Activated CD8-positive, alpha-beta memory T cell treated with anti-CD3 and anti-CD28 coated beads, Interleukin-2, amount 50 U/mL, for 48 hours (primary cell): ENCODE results near the gene MYO5B.

Source experiments
- DNase-seq: peaks from one replicate; pipeline ENCODE4 v3.0.0-alpha.2; 2020

MYO5B gene

DNA sequence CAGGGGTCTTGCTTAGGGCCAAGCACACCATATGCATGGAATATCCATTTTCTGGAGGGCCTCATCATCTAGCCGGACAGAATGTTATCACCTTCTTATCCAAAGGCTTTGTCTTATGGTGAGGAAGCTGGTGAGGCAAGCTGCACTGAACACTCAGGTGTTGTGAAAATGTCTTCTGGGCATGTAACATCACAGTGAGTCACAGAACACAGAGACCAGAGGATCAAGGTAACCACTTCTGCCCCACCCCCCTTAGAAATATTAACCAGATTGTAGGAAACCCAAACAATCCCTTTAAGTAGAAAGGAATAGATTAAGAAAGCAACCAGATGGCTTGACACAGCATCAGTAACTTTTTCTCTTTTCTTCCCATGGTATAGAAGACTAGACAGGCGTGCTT, 51.1 kb downstream of the MYO5B start:
- no peak for DNase-seq

DNA sequence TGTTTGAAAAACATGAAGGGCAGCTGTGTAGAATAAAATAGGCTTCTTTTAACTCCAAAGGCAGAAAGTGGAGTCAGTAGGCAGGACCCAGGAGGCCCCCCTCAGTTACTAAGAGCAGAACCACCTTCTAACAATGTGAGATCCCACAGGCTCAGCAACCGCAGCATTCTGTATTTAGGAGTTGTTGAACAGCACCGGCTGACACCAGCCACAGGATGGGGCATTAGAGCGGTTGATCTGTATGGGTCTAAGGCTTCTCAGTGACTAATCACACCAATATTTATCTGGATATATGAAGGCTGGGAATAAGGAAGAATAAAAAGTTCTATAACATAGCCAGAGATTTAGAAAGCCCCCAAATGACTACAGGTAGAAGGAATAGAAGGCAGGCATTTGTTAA, 51.7 kb downstream of the MYO5B start:
- DNase-seq: no peak

DNA sequence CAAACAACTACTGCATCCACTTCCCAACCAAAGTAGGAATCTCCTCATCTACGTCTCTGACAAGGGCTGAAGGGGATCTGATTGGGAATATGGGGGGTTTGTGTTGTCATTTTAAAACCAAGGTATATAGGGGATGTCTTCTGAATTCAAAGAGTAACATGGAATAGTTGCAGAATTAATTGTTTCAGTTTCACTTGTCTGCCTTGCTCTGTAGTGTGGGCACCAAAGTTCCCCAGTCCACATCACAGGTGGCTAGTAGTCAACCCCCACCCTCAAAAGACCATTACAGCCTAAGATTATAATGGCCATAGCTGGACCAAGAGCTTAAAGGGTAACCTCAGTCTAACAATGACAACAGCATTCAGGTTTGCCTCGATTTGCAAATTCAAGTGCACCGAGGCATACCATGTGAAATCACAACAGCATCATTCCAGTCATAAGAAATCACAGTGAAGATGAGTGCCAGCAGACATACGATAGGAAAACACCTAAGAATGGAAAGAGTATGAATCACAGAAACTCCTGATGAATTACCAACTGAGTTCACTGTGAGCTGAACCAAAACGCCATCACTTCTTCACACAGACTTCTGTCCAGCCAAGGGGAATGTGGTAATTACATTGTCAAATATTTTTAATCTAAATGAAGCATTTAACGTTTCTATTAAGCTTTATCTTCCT, 52.4 kb downstream of the MYO5B start:
- DNase-seq: no peak

DNA sequence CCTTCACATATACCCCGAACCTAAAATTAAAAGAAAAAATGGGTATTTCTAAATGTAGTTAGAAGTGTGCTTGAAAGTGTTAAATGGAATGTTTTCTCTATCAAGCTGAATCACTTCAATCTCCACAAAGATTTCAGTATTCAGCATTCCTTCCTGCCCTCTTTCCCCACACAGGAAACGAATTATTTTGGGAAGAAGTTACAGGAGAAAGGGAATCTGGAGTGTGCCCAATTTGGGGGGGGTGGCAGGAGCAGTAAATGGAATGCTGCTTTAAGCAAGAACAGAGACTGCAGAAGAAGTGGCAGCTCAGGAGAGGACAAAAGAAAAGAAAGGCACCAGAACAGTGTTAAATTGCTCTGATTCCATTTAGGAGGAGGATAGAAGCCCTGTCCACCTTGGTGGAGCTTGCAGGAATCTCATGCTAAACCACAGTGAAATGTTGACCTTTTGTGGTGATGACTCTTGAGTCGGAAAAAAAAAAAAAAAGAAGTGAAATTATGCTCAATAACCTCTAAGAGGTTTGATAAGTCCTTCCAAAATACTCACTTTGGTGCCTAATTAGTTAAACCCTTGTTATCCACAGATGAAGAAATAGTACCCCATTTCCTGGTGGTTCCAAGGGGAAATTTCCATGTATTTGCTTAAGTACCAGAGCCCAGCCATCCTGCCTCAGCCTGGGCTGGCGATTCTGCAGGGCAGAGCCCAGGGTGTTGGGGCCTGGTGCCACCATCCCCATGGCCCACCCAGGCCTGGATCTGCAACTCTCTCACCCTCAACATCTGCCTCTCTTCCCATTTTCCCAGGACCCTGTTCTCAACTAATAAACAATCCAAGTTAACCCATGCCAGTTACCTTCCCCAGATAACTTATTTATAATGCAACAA, 56.5 kb downstream of the MYO5B start:
- no peak for DNase-seq

DNA sequence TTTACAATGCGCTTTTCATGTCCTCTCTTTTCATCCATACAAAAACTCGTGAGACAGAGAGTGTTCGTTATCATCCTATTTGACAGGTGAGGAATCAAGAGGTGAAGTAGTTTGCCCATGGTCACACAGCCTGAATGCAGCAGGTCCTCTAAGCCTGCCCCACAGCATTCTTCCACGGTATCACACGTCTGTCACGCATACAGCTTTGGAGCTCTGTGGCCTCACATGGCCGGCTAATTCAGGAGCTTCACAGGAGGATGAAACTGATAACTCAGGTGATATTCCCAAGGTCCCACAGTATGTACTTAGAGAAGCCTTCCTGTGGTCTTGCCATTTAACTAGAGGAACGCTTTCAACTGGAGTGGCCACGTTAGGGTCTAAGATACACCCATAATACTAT, 59.0 kb downstream of the MYO5B start:
- no peak for DNase-seq

DNA sequence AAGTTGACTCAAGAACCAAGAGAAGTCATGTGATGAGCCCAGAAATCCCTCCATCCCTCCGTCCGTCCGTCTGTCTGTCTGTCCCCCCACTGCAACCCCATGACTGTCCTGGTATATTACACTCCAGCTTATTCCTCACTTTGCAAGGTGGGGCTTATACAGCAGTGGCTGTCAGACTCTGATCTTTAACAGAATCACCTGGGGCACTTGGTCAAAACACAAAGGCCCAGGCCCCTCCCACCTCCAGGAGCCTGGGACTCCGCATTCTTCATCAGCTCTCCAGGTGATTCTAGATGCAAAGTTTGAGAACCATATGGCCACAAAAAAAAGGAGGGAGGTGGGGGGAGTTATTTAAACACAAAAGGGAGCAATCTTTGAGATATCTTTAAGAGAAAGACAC, 61.4 kb downstream of the MYO5B start:
- no peak for DNase-seq

DNA sequence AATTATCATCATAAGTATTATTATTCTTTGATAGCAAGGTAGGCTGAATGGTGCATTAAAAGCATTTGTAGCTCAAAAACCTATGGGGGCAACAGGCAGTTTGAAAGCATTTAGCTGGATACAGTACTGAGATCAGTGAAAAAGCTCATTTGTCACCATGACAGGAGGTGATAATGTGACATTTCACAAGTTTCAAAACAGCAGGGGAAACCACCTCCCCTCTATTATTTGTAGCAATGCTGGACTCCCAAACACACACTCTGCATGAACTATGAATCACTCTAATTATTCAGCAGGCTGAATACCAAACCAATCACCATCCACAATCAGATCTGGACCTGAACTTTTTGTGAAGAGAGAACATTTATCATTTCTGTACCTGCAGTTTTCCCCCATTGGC, 63.4 kb downstream of the MYO5B start:
- no peak for DNase-seq

DNA sequence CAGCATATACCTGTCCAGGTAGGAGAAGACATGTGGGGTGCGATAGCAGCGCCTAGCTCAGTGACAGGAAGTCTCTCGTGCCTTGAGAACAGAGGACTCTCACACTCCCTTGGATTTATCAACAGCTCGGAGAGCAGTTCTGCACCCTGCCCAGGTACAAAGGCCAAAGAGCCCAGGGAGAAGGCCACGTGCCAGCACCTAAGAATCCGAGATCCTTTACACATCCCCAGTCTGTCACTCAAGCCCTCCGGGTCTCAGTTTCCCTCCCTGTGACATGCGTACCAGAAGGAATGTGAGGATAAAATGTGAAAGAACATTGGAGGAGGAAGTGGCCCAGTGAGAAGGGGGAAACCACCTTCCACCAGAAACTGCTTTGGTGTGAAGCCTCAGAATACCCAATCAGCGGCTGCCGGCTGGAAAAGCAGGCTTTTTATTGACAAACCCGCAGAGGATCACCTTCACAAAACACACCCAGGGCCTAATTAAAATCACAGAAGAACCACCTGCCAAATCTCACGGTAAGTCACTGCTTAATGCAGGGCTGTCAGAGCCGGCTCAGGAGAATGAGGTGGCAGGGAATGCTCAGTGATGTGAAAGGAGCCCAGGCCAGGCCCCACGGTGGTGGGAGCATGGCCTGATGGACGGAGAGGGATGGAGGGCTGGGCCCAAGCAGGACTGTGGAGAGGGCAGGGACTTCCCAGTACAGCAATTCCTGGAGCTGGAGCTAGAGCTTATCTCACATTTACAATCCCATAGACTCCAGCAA, 66.3 kb downstream of the MYO5B start:
- no peak for DNase-seq

DNA sequence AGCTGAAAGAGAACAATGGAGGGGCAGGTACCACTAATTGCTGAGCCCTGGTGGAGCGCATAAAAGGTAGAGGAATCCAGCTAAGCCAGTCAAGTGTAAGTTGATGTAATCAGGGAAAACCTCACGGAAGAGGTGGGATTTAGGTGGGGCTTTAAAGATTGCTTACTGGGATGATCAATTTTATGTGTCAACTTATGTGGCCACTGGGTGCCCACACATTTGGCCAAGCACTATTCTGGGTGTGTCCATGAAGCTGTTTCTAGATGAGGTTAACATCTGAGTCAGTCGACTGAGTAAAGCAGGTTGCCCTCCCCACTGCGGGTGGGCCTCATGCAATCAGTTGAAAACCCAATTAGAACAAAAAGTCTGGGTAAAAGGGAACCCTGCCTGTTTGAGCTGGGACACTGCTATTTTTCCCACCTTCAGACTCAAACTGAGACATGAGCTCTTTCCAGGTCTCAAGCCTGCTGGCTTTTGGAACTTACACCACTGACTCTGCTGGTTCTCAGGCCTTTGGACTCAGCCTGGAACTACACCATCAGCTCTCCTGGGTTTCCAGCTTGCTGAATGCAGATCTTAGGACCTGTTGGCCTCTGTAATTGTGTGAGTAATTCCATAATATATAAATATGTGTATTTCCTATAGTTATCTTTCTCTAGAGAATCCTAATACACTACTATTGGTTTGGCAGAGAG, 67.3 kb downstream of the MYO5B start:
- no peak for DNase-seq

DNA sequence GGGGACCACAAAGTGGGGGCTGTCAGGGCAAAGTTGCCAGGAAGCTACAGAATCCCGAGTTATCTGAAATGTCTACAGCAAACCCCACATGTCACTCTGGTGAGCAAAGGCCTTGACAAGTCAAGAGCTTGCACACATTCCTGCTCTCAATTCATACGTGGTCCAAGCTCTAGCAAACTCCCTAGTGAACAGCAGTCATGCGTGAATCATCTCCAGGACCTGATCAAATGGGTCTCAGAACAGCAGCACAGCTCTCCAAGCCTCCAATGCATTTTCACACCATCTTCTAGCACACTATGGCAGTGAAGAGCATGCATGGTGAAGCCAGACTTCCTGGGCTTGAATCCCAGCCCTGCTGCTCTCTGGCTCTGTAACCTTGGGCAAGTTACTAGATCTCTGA, 68.5 kb downstream of the MYO5B start:
- no peak for DNase-seq

DNA sequence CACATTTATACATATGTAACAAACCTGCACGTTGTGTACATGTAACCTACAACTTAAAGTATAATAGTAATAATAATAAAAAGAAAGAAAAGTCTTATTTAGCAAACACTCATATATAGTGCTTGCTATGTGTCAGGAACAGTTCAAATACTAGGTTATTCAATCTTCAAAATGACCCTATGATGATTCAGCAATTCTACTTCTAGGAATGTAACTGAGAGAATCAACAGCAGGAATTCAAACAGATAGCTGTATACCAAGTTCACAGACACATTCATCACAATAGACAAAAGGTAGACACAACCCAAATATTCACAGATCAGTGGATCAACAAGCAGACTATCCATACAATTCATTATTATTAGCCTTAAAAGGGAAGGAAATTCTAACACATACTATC, 69.5 kb downstream of the MYO5B start:
- no peak for DNase-seq

DNA sequence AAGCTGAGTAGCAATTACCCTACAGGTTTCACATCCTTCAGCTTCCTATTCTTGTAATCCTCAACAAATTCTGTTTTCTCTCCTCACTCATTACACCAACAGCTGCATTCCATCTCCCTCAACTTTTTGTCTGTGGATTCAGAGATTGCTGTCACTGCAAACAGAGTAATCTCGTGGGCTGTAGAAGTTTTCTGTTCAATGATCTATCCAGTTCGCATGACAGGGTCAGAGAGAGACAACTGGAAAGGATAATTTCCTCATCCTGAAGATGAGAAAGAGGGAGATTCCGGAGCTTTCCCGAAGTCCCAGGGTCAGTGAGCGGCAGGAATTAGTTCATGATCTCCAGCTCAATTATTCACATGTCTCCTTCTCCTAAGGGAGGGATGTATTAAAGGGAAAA, 75.7 kb downstream of the MYO5B start:
- no peak for DNase-seq

DNA sequence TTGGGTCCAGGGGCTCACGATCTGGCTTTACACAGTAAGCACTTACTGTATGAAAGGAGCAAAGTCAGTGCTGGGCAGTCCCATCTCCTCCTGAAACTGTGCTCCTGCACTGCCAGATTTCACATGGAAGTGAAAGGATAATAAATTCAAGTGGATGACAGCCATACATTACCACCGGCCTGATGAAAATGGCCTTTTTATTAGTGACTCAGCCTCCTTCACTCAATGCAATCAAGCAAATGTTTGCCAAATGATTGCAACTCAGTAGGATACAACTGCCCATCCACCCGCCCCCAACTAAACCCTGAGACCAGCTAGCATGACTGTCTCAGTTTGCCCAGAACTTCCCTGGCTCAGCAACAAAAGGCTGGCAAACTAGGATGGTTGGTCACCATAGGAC, 77.1 kb downstream of the MYO5B start:
- DNase-seq: no peak

DNA sequence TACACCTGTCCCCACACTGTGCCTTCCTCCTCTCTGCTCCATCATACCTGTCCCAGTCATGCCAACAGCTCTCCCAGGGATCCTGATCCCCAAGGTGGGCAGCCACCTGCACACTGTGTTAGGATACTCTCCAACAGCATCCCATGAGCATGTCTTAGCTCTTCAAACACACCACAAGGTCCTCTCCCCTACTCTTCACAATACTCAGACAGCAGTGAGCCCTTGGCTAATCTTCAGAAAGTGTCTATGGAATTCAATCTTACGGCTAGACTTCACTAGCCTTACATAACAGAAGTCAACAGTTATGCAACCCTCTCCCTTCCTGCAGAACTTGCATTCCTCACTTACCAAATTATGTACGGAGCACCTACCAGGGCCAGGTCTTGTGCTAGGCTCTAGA, 79.9 kb downstream of the MYO5B start:
- no peak for DNase-seq

DNA sequence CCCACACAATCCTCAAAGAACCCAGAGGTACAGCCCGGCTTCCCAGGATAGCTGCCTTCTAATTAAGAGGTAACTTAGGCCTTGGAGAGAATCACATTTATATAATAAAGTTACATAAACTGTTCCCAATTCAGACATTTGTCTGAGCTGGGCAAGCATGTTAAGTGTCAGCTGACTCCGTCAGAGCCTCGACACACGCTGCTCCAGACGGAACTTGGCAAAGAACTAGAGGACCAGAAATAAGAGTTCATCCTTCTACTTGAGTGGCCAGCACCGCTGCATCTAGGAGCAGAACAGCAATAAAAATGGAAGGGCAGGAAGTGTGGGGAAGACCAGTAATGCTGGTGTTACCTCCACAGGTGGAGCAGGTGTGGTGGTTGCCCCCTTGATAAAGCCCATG, 80.5 kb downstream of the MYO5B start:
- DNase-seq: no peak

DNA sequence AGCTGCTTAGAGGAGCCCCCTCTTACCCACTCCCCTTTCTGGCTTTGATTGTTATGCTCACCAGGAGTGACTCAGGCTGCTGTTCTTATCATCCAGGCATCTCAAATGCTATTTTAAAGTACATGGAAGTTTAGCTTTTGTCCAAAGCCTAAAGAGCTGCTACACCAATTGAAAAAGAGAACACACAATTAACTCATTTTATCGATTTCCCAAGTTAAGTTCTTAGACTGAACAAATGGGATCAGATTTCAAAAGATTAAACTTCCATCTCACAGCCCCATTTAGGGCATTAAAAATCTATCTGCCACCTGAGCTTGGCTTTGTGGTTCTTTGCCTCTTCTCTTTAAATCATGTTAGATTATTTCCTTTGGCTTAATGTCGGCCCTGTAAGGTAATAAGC, 81.2 kb downstream of the MYO5B start:
- no peak for DNase-seq

DNA sequence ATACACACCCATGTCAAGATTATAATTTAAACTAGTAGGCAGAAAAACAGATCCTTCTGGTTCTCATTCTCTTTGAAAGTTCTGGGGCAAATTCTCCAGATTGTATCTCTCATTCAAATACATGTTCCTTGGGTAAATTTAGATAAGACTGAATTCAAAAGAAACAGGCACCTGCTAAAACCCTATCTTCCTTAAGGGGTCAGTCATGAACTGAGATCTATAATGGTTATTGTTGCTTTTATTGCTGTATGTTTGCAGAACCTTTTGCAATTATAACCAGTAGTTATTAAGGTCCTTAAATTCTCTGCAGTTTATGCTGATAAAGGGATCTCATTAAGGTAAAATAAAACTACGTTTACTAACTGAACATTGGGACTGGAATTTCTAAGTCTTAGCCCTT, 83.5 kb downstream of the MYO5B start:
- no peak for DNase-seq

DNA sequence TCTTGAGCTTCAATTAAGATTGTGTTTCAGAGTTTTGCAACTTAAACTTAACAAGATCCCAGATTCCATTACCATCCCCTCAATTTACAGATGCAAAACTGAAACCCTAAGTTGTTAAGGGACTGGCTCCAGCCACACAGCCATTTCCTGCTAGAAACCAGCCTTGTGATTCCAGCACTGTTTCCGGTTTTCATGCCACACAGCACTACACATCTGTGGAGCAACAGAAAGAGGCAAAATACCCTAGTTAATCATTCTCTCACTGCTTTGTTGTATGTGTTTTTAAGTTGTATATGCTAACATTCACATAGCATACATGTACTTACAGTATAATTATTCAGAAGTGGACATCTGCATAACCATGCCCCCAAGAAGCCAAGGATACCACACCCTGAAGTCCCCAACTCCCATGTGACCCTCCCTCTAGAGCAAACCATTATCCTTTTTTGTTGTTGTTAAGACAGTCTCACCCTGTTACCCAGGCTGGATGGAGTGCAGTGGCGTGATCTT, 87.4 kb downstream of the MYO5B start:
- no peak for DNase-seq

DNA sequence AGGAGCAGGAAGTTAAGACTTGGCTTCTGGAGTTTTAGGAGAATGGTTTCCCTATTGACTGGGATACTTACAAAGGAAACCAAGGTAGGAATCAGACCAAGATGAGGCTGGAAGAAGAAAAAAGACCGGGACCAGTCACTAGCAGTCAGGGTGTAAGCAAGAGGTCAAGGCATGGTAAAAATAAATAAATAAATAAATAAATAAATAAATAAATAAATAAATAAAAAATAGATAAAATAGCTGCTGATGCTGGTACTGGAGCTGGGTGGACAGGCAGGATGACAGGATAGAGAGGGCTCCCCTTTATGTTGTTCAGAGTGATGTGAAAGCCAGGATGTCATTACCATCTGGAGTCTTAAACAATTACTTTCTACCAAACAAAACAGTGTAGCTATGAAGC, 89.9 kb downstream of the MYO5B start:
- no peak for DNase-seq

DNA sequence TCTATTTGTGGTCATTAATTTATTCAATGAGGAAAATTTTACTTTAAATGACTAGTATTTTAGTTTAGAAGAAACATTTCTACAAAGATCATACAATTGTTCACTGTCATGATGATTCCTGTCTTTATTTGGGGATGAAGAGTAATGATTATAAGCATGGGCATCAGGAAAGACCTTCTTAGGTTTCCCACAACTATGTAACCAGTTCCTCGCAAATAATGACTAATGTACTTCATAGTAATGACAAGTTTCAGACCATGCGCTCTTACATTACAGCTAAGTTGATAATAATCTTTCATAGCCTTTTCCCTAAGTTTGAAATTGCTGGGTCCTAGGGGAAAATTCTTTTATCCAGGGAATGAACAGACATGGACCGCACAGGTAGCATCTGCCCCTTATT, 90.5 kb downstream of the MYO5B start:
- DNase-seq: no peak

DNA sequence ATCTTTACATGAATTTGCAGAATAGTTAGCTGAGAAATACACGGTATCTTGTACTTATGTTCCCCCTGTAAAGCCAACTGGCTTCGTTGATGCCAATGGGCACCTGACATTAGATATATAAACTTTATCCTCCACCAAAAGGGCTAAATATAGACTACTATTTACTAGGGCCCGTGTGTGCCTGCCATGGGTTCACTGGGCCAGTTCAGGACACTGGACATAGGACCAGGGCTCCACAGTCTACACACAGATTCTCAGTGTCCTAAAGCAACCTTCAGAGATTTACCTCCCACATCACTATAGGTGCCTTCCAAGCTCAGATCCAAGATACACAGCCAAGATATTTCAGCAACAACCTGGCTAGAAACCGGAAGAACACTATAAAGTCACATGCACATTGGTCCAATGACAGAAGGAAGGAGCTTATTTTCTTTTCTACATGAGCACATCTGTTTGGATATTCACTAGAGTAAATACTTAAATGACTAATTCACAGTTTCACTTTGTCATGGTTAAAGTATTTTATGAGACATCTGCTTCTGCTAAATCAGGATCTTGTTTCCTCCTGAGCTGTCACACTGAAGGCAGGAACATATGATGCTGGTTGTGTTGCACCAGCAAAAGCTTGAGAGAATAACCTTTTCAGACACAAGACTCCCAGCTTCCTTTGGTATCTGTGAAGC, 95.1 kb downstream of the MYO5B start:
- no peak for DNase-seq

DNA sequence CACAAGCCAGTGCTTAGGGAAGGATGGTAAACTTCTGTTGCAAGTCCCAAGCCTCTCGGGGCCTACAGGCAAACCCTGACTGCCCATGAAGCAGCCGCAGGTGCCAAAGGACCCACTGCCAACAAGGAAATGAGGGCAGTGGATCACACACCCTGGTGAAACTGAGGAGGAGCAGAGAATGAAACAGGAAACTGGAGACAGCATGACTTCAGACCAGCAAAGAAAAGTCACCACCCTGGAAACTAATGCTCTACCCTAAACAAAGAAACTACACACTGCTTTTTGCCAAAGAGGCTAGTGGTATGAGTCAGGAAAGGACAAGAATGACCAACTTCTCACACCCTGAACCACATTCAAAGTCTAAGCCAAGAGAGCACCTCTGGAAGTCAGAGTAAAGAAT, 97.2 kb downstream of the MYO5B start:
- no peak for DNase-seq
